Measurements from ENCODE around the gene LMF1. TPM values are rescaled to one million over a fixed set of nuclear protein-coding genes. Genes with fewer than 3 reads are reported as not detected.
A peak's percentile ranks its signal among the peaks of the same experiment; 100 is the strongest.

The LMF1 gene
- total and polyA plus RNA-seq, 9 of the 15 experiments (the other 6 are each of a cell fraction or from before 2014, with no cell fraction given): 0.11 to 1.6 (median 0.55) TPM; not detected in 1

DNA sequence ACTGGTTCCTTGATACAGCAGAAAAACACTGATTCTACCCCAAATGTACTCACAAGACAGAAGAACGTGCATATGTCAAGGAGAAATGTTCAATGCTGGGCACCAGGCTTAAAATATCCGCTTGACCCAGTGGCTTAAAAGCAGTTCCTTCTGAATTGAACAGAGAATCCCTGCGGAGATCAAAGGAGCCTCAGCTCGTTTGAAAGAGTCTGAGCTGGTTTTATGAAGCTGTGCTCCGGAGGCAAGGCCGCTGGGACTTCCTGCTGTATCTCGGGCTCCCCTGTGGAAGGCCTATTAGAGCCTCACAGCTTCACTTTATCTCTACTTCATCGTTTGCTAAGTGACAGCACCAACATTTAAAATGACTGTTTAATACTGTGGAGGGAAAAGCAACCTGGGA lies 2.2 kb downstream of the LMF1 start (continued):
- no peak for TF ChIP-seq CEBPB (tag; IDR thresholded peaks at IDR 0.05)
- no peak for TF ChIP-seq ZNF717 (CRISPR knock-in tag; IDR thresholded peaks at IDR 0.05)
- no peak for TF ChIP-seq HIVEP1 (CRISPR knock-in tag; IDR thresholded peaks at IDR 0.05)
- TF ChIP-seq HOXB6 (CRISPR knock-in tag; IDR thresholded peaks at IDR 0.05; ENCODE audit: borderline replicate concordance): no peak
- TF ChIP-seq NONO (IDR thresholded peaks at IDR 0.05; ENCODE audit: low read depth in 2 of 2, low read length in 1 of 2): no peak
- no peak for TF ChIP-seq NCOR1 (IDR thresholded peaks at IDR 0.05)

DNA sequence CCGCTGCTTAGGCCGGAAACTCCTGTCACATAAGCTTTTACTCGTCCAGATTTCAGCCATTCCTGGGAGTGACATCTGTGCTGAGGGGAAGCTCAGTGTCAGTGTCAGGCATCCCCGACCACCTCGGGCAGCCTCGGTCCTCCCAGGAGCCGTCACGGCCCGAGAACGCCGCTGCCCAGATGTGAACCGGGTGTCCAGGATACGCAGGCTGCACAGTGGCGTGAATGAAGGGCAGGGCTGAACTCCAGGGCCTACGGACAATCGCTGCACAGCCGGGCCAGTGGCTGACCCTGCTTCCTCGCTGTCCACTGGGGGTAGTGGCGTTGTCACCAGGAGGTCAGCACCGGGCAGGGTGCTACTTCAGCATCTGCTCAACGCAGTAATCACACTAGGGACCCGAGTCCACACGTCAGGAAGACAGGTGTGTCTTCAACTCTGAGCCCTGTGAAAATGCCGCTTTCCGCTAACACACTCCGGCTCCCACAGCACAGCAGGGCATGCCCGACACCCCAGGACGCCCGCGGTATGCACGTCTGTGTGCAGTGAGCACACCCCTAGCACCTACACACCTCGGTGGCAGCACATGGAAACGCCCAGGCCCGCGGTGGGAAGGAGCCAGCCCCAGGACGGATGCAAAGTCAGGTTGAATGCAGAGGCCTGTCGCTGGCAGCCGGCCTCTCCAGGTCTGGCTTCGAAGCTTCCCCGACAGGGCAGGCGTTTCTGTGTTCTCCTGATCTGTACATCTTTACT lies 3.1 kb downstream of the LMF1 start:
- H3K9ac ChIP-seq (ENCODE audit: insufficient read depth in 1 of 2, low read depth in 2 of 2, low read length in 2 of 2): no peak overlapping the region
- WGBS (ENCODE audit: insufficient coverage, low coverage, missing lambda C conversion rate): 84% methylated on average over 39 of the region's 41 CpGs
- CTCF ChIA-PET (ENCODE audit: low intra/inter-chr PET ratio): no interaction called here
- TF ChIP-seq ZNF263 (CRISPR knock-in tag; IDR thresholded peaks at IDR 0.05; ENCODE audit: borderline replicate concordance): no peak
- TF ChIP-seq ZNF780A (CRISPR knock-in tag; IDR thresholded peaks at IDR 0.05): no peak
- no peak for TF ChIP-seq XRCC3 (IDR thresholded peaks at IDR 0.05)
- TF ChIP-seq ELF2 (CRISPR knock-in tag; IDR thresholded peaks at IDR 0.05): no peak
- TF ChIP-seq CREB1 (IDR thresholded peaks at IDR 0.05): no peak
- no peak for TF ChIP-seq CREB1 (CRISPR knock-in tag; IDR thresholded peaks at IDR 0.05)
- no peak for TF ChIP-seq CREBBP (IDR thresholded peaks at IDR 0.05; ENCODE audit: low read depth, low read length)
- TF ChIP-seq POLR2G (IDR thresholded peaks at IDR 0.05; ENCODE audit: low read depth, low read length): peak; percentile 45; the same call in 1 of the 2 replicates
- no peak for TF ChIP-seq ZNF75A (CRISPR knock-in tag; IDR thresholded peaks at IDR 0.05)
- H3K27ac ChIP-seq (ENCODE audit: extremely low read depth, low read depth, low read length): no peak overlapping the region
- H4K20me1 ChIP-seq (replicated peaks; ENCODE audit: control insufficient read depth, insufficient read depth, low read length): peaks cover 5% of the 10 kb centered on the region; the same call in 1 of the 2 replicates
- no peak for DNase-seq (ENCODE audit: extremely low read depth in 1 of 4, low spot score in 3 of 4)
- no peak overlapping the region for H3K4me3 ChIP-seq
- no TSS peak for BruUV-seq (replicated peaks)
- peaks cover 4 to 50% of the 10 kb centered on the region in 2 experiments; a peak in 3 of 5 replicates for H3K4me1 ChIP-seq (replicated peaks in 1 of 2; ENCODE audit: control insufficient read depth in 2 of 2, insufficient read depth in 2 of 2, low read length in 2 of 2)
- in situ Hi-C loops (cut with MboI) (no loop called here), intact Hi-C loops (cut with micrococcal nuclease) (no loop called here)
- POLR2A ChIA-PET: interaction anchor here (0.6 to 0.8 kb wide), 2 partner anchors 14 to 1076 kb away, joined by 3 to 4 read pairs; no protein-coding TSS in a partner anchor
- H3K9me1 ChIP-seq (ENCODE audit: control insufficient read depth, insufficient read depth, low read length): no peaks in the 10 kb centered on the region
- H3K9me3 ChIP-seq (replicated peaks; ENCODE audit: control insufficient read depth, insufficient read depth, low read depth, low read length): no peaks in the 10 kb centered on the region
- H2AFZ ChIP-seq (ENCODE audit: low read depth, low read length): no peak overlapping the region
- no peak for ATAC-seq
- H3K4me2 ChIP-seq (ENCODE audit: insufficient read depth, low read length): no peak overlapping the region
- H3K79me2 ChIP-seq (ENCODE audit: control insufficient read depth, insufficient read depth, low read length): 0 out of 3 replicates have a peak, but pooled peaks cover 8% of the 10 kb centered on the region
- no peak for FAIRE-seq
- no peaks in the 10 kb centered on the region; the same call in 2 of the 3 replicates for H3K36me3 ChIP-seq (ENCODE audit: control insufficient read depth, insufficient read depth, low read length)
- peaks cover 15 to 23% of the 10 kb centered on the region in 2 experiments for H3K27me3 ChIP-seq (ENCODE audit: control insufficient read depth in 2 of 2, insufficient read depth in 2 of 2, low read length in 2 of 2)

All from K562 (cell line).